Peyer's patch (tissue), 4 donors: ENCODE results near the gene NECAB2.

Source experiments
- POLR2A ChIP-seq, 2 donors: fragments of 450-650 bp; IDR thresholded peaks; one replicate each; pipeline ENCODE4 v1.5.1; 2017; ENCODE audit warnings: antibody characterized with exemption in 2 of 2, mild to moderate bottlenecking in 2 of 2, moderate library complexity in 2 of 2
- TF ChIP-seq, protein P1 (sequence below), 6 experiments: fragments of 450-650 bp in 4 of 6; fragments of 200-600 bp in 2 of 6; sonication (generic) in 1 of 6; IDR thresholded peaks; one replicate each; pipeline ENCODE4 v1.5.1; 2017 to 2019; ENCODE audit warnings: antibody characterized with exemption in 6 of 6, mild to moderate bottlenecking in 3 of 6, moderate library complexity in 1 of 6

DNA sequence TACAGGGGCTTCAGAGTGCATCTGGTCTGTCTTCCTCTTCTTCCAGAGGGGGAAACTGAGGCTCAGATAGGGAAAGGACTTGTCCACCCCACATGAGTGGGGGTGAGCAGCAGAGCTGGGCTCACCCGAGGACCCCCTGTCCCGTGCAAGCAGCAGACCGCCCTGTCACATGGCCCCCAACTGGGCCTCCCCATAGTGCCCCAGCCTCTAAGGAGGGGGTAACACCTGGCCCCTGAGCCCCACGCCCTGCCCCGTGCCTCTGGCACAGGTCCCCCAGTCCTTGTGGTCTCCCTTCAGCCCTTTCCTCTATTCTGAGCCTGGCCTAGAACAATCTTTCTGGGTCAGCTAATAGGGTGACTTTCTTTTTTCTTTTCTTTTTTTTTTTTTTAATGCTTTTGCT is 6.5 kb upstream of the NECAB2 start:
- TF ChIP-seq, protein P1, sequence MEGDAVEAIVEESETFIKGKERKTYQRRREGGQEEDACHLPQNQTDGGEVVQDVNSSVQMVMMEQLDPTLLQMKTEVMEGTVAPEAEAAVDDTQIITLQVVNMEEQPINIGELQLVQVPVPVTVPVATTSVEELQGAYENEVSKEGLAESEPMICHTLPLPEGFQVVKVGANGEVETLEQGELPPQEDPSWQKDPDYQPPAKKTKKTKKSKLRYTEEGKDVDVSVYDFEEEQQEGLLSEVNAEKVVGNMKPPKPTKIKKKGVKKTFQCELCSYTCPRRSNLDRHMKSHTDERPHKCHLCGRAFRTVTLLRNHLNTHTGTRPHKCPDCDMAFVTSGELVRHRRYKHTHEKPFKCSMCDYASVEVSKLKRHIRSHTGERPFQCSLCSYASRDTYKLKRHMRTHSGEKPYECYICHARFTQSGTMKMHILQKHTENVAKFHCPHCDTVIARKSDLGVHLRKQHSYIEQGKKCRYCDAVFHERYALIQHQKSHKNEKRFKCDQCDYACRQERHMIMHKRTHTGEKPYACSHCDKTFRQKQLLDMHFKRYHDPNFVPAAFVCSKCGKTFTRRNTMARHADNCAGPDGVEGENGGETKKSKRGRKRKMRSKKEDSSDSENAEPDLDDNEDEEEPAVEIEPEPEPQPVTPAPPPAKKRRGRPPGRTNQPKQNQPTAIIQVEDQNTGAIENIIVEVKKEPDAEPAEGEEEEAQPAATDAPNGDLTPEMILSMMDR (IDR thresholded peaks at IDR 0.05): no peak
- TF ChIP-seq POLR2A (IDR thresholded peaks at IDR 0.05): no peak
